A549 (cell line): ENCODE data around the gene OR6B3. TPM values are rescaled to one million over a fixed set of nuclear protein-coding genes. Genes with fewer than 3 reads are reported as not detected.

Experiments
- PHF8 ChIP-seq: fragments of 200-600 bp; sonication (generic); IDR thresholded peaks from 2 replicates; pipeline ENCODE4 v1.6.1; 2016; ENCODE audit warnings: low read depth, mild to moderate bottlenecking, antibody characterized with exemption, moderate library complexity, borderline replicate concordance
- ZSCAN20 ChIP-seq: fragments of 250-450 bp; sonication (Bioruptor Pico); IDR thresholded peaks from 2 replicates; pipeline ENCODE4 v1.8.0; 2022; ENCODE audit warnings: mild to moderate bottlenecking, moderate library complexity
- polyA plus RNA-seq, 4 experiments: library from polyadenylated mRNA; depleted of rRNA in 3 of 4; stranded (reverse); fragments of >200 nt; fragmentation: RNase III in 1 of 4; extraction: RNeasy Plus Mini Kit Qiagen cat#74134 plus additional on column Dnase treatment in 1 of 4; gene quantifications; 2 replicates in 3 of 4; 3 replicates in 1 of 4; pipeline ENCODE4 v1.2.3, GENCODE V29; 2011 to 2017

OR6B3 gene
- polyA plus RNA-seq, 2 of the 4 experiments (the other 2 are of a cell fraction) = not detected

DNA sequence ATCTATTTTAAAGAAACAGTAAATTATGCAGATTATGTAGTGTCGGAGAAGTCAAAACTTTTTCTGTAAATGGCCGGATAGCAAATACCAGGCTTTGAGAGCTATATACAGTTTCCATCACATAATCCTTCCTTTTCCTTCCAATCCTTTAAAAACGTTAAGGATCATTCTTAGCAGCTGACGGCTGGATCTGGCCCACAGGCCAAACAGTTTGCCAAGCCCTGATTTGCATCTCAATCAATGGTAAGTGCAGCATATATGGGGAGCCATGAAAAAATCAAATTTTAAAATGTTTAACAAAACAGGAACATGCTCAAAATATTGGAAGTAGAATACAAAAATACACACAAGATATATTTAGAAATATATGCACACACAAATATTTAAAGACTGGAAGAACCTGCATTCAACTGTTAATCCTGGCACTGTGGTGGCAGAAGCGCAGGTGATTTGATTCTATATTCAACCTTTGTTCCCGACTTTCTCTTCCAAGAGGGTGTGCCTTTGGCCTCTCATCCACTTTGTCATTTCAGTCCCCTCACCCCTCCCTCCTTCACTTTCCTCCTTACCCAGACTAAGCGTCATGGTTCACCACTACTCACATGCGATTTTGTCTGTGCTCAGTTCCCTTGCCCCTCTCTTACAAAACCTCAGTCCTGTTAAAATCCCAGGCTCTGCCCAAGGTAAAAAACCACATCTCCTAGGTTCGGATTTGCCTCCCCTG, 55.5 kb downstream of the OR6B3 start (continued):
- TF ChIP-seq PHF8 = no peak
- TF ChIP-seq ZSCAN20 (CRISPR knock-in tag) = no peak

Other genes starting within 250 kb of the OR6B3 start
- gene NDUFA10, start 28.2 kb downstream of the OR6B3 start, polyA plus RNA-seq (2011; rRNA removed) = 118 and 131 TPM in 2 replicates
- gene NDUFA10, start 28.2 kb downstream of the OR6B3 start, polyA plus RNA-seq (2017; fragmentation: RNase III; extraction: RNeasy Plus Mini Kit Qiagen cat#74134 plus additional on column Dnase treatment) = 134 to 148 TPM (median 137 TPM) in 3 replicates
- not detected in 2 replicates for gene OR6B2, start 23.1 kb downstream of the OR6B3 start, polyA plus RNA-seq (2011; rRNA removed)
- not detected in 3 replicates for gene OR6B2, start 23.1 kb downstream of the OR6B3 start, polyA plus RNA-seq (2017; fragmentation: RNase III; extraction: RNeasy Plus Mini Kit Qiagen cat#74134 plus additional on column Dnase treatment)
- gene COPS9, start 82.8 kb upstream of the OR6B3 start, polyA plus RNA-seq (2011; rRNA removed) = 233 and 321 TPM in 2 replicates
- gene COPS9, start 82.8 kb upstream of the OR6B3 start, polyA plus RNA-seq (2017; fragmentation: RNase III; extraction: RNeasy Plus Mini Kit Qiagen cat#74134 plus additional on column Dnase treatment) = 356 to 380 TPM (median 358 TPM) in 3 replicates
- gene OTOS, start 87.1 kb upstream of the OR6B3 start, polyA plus RNA-seq (2011; rRNA removed) = not detected in 2 replicates
- gene OTOS, start 87.1 kb upstream of the OR6B3 start, polyA plus RNA-seq (2017; fragmentation: RNase III; extraction: RNeasy Plus Mini Kit Qiagen cat#74134 plus additional on column Dnase treatment) = not detected in 3 replicates